ENCODE results near the gene RNF224.

RNF224 gene

GRCh38 chr9:137227054-137227852, at the start of gene RNF224:
RNF224 (plus strand) TSS chr9:137227502; CDS start chr9:137228336, 834 bp downstream.
- TF ChIP-seq GATA3 (IDR thresholded peaks at IDR 0.05; ENCODE audit: low read depth, low read length) (no peak), GATA2 (IDR thresholded peaks at IDR 0.05; ENCODE audit: low read depth, low read length) (no peak)

GRCh38 chr9:137178201-137178938, 48.9 kb upstream of the RNF224 start:
- TF ChIP-seq GATA2 (IDR thresholded peaks at IDR 0.05; ENCODE audit: low read depth, low read length) (no peak), GATA3 (IDR thresholded peaks at IDR 0.05; ENCODE audit: low read depth, low read length) (no peak)

- TF ChIP-seq GATA3 (IDR thresholded peaks at IDR 0.05; ENCODE audit: low read depth, low read length) (no peak), GATA2 (IDR thresholded peaks at IDR 0.05; ENCODE audit: low read depth, low read length) (no peak)
Observed at GRCh38 chr9:137178939-137179630, 48.2 kb upstream of the RNF224 start.

GRCh38 chr9:137179761-137180160, 47.5 kb upstream of the RNF224 start:
- TF ChIP-seq GATA3 (IDR thresholded peaks at IDR 0.05; ENCODE audit: low read depth, low read length) = no peak
- no peak for TF ChIP-seq GATA2 (IDR thresholded peaks at IDR 0.05; ENCODE audit: low read depth, low read length)

- TF ChIP-seq GATA3 (IDR thresholded peaks at IDR 0.05; ENCODE audit: low read depth, low read length) (no peak), GATA2 (IDR thresholded peaks at IDR 0.05; ENCODE audit: low read depth, low read length) (no peak)
Observed at GRCh38 chr9:137180491-137180890, 46.8 kb upstream of the RNF224 start.

GRCh38 chr9:137181680-137182079, 45.6 kb upstream of the RNF224 start:
- TF ChIP-seq GATA3 (IDR thresholded peaks at IDR 0.05; ENCODE audit: low read depth, low read length) = no peak
- no peak for TF ChIP-seq GATA2 (IDR thresholded peaks at IDR 0.05; ENCODE audit: low read depth, low read length)

GRCh38 chr9:137182836-137183235, 44.5 kb upstream of the RNF224 start:
- TF ChIP-seq GATA2 (IDR thresholded peaks at IDR 0.05; ENCODE audit: low read depth, low read length) (no peak), GATA3 (IDR thresholded peaks at IDR 0.05; ENCODE audit: low read depth, low read length) (no peak)

GRCh38 chr9:137183980-137184595, 43.2 kb upstream of the RNF224 start:
- TF ChIP-seq GATA2 (IDR thresholded peaks at IDR 0.05; ENCODE audit: low read depth, low read length) = no peak
- no peak for TF ChIP-seq GATA3 (IDR thresholded peaks at IDR 0.05; ENCODE audit: low read depth, low read length)

GRCh38 chr9:137184881-137185660, 42.2 kb upstream of the RNF224 start:
- TF ChIP-seq GATA2 (IDR thresholded peaks at IDR 0.05; ENCODE audit: low read depth, low read length) (no peak), GATA3 (IDR thresholded peaks at IDR 0.05; ENCODE audit: low read depth, low read length) (no peak)

- TF ChIP-seq GATA2 (IDR thresholded peaks at IDR 0.05; ENCODE audit: low read depth, low read length) (no peak), GATA3 (IDR thresholded peaks at IDR 0.05; ENCODE audit: low read depth, low read length) (no peak)
Observed at GRCh38 chr9:137185921-137186320, 41.4 kb upstream of the RNF224 start.

GRCh38 chr9:137186385-137186784, 40.9 kb upstream of the RNF224 start:
- TF ChIP-seq GATA3 (IDR thresholded peaks at IDR 0.05; ENCODE audit: low read depth, low read length) (no peak), GATA2 (IDR thresholded peaks at IDR 0.05; ENCODE audit: low read depth, low read length) (no peak)

GRCh38 chr9:137187386-137187785, 39.9 kb upstream of the RNF224 start:
- TF ChIP-seq GATA2 (IDR thresholded peaks at IDR 0.05; ENCODE audit: low read depth, low read length) (no peak), GATA3 (IDR thresholded peaks at IDR 0.05; ENCODE audit: low read depth, low read length) (no peak)

GRCh38 chr9:137188086-137188489, 39.2 kb upstream of the RNF224 start:
- TF ChIP-seq GATA3 (IDR thresholded peaks at IDR 0.05; ENCODE audit: low read depth, low read length) = no peak
- no peak for TF ChIP-seq GATA2 (IDR thresholded peaks at IDR 0.05; ENCODE audit: low read depth, low read length)

All from SH-SY5Y (cell line).